ENCODE results near the gene HOOK1. TPM values are rescaled to one million over a fixed set of nuclear protein-coding genes. Genes with fewer than 3 reads are reported as not detected.

The HOOK1 gene
- total RNA-seq, result 10 to 100 TPM in 1 of 2 experiments, 1 to 10 TPM in 1; 8.6 to 11.1 TPM

DNA sequence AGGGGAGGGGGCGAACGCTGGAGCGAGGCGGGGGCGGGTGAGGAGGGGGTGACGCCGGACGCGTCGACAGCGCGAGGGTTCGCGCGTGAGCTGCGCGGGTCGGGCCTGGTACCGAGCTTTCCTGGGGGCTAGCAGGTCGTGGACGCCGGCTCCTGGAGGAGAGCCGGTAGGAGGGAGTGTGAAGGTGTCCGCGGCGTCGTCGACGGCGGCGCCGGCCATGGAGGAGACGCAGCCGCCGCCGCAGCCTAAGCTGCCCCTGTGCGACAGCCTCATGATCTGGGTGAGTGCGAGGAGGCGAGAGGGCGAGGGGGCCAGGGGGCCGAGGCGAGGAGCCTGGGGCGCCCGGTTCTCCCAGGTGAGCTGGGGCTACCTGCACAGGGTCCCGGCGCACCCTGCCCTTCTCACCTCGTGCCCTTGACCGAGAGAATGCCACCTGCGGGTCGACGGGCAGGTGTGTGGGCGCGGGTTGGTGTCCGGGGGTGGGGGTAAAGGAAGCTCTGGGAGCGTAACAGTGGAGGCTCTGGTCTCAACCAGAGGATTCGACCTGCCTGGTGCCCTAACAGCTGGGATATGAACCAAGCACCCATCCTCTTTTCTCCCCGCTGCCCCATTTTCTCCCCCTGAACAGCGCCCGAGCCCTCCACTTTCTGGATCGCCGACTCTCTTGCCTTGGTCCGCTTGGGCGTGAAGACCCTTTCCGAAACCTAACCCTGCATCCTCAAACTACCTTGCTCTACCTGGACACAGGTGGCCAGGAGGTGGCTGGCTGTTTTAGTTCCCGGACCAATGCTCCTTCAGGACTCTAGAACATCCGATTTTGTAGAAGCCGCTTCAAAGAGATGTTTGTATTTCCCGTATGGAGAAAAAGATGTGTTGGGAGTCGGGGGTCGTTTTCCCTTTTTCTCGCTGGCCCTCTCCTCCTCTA is at the start of gene HOOK1:
Gene HOOK1, plus strand, starts transcription at position 49 of the 925 bp plus-strand sequence. Its CDS starts 169 bp downstream, at position 218.
- Mint-ChIP-seq H3K9me3 (no peaks in the 10 kb centered on the region), H3K27me3 (peaks cover 12% of the 10 kb centered on the region), H3K36me3 (no peaks in the 10 kb centered on the region), H3K4me3 (peak within 1 kb of the TSS; percentile 19), H3K27ac (peak within 1 kb of the TSS; percentile 89), H3K4me1 (peaks cover 5% of the 10 kb centered on the region)
- DNase-seq (no peak), ATAC-seq (ENCODE audit: low read depth) (peak; percentile 35)
- POLR2A ChIA-PET, result interaction anchor here (1.4 kb wide), 1 partner anchor 1031 kb away, joined by 4 read pairs; the partner anchor contains the start of gene JUN

- DNase-seq, result no peak
- H3K27ac Mint-ChIP-seq, result no peak overlapping the region
- POLR2A ChIA-PET, result no interaction called here
- no peak overlapping the region for H3K4me3 Mint-ChIP-seq
- ATAC-seq (ENCODE audit: low read depth), result no peak
- H3K9me3 Mint-ChIP-seq, result no peaks in the 10 kb centered on the region
- H3K27me3 Mint-ChIP-seq, result no peaks in the 10 kb centered on the region
- H3K36me3 Mint-ChIP-seq, result no peaks in the 10 kb centered on the region
- peaks cover 9% of the 10 kb centered on the region for H3K4me1 Mint-ChIP-seq
Observed at GRCh38 chr1:59765011-59765730, 49.6 kb upstream of the HOOK1 start.

DNA sequence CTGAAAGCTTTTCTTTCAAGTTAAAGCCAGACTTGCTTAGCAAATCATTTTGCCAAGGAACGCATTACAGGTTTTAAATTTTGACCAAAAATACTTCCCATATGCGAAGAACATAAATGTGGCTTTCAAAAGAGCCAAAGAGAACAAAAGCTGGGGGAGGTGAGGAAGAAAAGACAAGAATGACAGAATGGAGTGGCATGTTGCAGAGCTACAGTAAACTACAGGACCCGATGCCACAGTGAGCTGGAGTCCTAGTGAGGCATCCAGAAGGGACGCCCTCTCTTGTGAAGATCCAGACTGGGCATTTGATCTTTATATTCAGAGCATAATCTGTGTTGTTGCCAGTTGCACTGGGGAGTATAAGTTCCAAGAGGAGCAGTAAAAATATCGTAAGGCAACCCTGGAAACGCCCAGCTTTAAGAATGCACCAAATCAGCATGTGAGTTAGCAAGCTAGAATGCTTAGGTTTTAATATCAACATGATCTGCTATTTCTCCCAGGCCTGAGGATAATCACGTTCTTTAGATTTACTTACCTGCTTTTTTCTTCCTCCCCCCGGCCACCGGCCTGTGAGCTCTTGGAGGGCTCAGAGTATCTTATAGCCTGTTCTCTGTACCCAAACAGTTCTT is 48.4 kb upstream of the HOOK1 start:
- Mint-ChIP-seq H3K4me3 (no peak overlapping the region), H3K36me3 (no peaks in the 10 kb centered on the region), H3K27me3 (no peaks in the 10 kb centered on the region), H3K27ac (no peak overlapping the region), H3K9me3 (no peaks in the 10 kb centered on the region), H3K4me1 (peaks cover 9% of the 10 kb centered on the region)
- POLR2A ChIA-PET, result no interaction called here
- ATAC-seq (ENCODE audit: low read depth) (no peak), DNase-seq (no peak)

- no peaks in the 10 kb centered on the region for H3K27me3 Mint-ChIP-seq
- no peak for ATAC-seq (ENCODE audit: low read depth)
- H3K4me1 Mint-ChIP-seq, result peaks cover 9% of the 10 kb centered on the region
- no peak for DNase-seq
- POLR2A ChIA-PET, result no interaction called here
- H3K27ac Mint-ChIP-seq, result no peak overlapping the region
- H3K36me3 Mint-ChIP-seq, result peaks cover 2% of the 10 kb centered on the region
- no peaks in the 10 kb centered on the region for H3K9me3 Mint-ChIP-seq
- H3K4me3 Mint-ChIP-seq, result no peak overlapping the region
Observed at GRCh38 chr1:59767119-59767518, 47.6 kb upstream of the HOOK1 start.

DNA sequence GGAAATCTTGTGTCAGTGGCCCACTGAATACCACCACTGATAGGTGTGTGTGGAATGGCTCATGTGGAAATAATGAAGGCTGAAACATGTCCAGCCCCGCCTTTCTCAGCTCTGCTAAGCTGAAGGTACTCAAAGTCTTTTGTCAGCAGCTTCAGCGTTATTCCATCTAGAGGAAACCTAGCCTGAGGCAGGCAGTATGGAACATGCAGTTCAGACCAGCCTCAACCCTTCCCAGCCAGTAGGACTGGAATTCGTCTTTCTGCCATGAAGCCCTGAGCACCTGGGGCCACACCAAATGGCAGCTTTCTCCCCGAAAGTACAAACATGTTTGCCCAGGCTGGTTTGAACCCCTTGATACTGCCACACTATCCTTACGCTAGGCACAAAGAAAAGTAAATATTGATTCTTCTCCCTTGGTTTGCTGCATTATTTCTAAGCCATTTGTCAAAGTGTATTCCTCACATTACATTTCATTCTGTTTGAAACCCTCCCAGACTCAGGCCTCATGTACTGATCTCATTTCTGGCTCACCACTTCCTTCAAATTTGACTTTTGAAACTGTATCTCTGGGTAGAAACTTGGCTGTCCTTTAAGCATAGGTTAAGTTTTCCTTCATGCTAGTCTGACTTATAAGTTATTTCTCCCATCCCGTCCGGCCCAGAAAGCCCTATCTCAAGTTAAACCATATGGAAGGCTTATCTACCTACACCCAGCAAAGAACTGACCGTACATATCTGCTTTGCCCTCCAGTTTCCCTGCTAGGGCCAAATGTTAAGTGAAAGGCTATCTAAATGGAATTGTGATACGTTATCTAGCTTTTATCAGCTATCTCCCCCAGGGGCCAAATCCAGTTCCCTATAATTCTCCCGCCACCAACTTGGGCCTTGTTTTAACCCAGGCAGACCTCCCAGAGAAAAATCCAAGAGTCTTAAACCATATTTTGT is 45.7 kb upstream of the HOOK1 start:
- ATAC-seq (ENCODE audit: low read depth) (peak; percentile 39), DNase-seq (no peak)
- peak overlapping the region; percentile 1 for H3K27ac Mint-ChIP-seq
- H3K4me3 Mint-ChIP-seq, result no peak overlapping the region
- peaks cover 2% of the 10 kb centered on the region for H3K36me3 Mint-ChIP-seq
- H3K9me3 Mint-ChIP-seq, result no peaks in the 10 kb centered on the region
- peaks cover 9% of the 10 kb centered on the region for H3K4me1 Mint-ChIP-seq
- H3K27me3 Mint-ChIP-seq, result no peaks in the 10 kb centered on the region
- POLR2A ChIA-PET, result interaction anchor here (0.6 kb wide), 1 partner anchor 996 kb away, joined by 4 read pairs; no protein-coding TSS in a partner anchor

- POLR2A ChIA-PET, result interaction anchor here (0.6 kb wide), 1 partner anchor 996 kb away, joined by 4 read pairs; no protein-coding TSS in a partner anchor
- peaks cover 9% of the 10 kb centered on the region for H3K4me1 Mint-ChIP-seq
- no peak overlapping the region for H3K4me3 Mint-ChIP-seq
- ATAC-seq (ENCODE audit: low read depth) (no peak), DNase-seq (no peak)
- no peak overlapping the region for H3K27ac Mint-ChIP-seq
- H3K36me3 Mint-ChIP-seq, result peaks cover 2% of the 10 kb centered on the region
- no peaks in the 10 kb centered on the region for H3K9me3 Mint-ChIP-seq
- no peaks in the 10 kb centered on the region for H3K27me3 Mint-ChIP-seq
Observed at GRCh38 chr1:59769736-59770095, 45.0 kb upstream of the HOOK1 start.

DNA sequence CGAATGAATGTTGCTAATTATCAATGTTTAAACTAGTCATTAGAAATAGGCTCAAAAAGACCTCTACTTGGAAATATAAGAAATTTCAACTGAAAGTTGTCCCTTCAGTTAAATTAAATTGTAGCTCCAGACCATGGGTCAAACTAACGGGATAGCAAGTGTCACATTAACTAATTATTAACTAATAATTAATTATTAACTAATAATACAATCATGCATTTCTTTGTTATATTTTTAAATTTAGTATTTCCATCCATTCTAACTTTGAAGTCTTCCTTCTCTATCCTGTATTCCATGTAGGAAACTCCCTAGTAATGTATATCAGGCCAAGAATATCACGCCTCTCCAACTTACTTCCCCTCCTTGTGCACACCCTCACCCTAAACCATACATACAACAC is 43.4 kb upstream of the HOOK1 start:
- no peak overlapping the region for H3K27ac Mint-ChIP-seq
- peaks cover 3% of the 10 kb centered on the region for H3K27me3 Mint-ChIP-seq
- H3K4me3 Mint-ChIP-seq, result no peak overlapping the region
- H3K4me1 Mint-ChIP-seq, result peaks cover 9% of the 10 kb centered on the region
- H3K9me3 Mint-ChIP-seq, result no peaks in the 10 kb centered on the region
- ATAC-seq (ENCODE audit: low read depth) (no peak), DNase-seq (no peak)
- peaks cover 2% of the 10 kb centered on the region for H3K36me3 Mint-ChIP-seq
- POLR2A ChIA-PET, result no interaction called here

- peaks cover 2% of the 10 kb centered on the region for H3K36me3 Mint-ChIP-seq
- no peak for ATAC-seq (ENCODE audit: low read depth)
- H3K27ac Mint-ChIP-seq, result no peak overlapping the region
- no peak overlapping the region for H3K4me3 Mint-ChIP-seq
- no peaks in the 10 kb centered on the region for H3K9me3 Mint-ChIP-seq
- POLR2A ChIA-PET, result no interaction called here
- no peak for DNase-seq
- peaks cover 3% of the 10 kb centered on the region for H3K27me3 Mint-ChIP-seq
- no peaks in the 10 kb centered on the region for H3K4me1 Mint-ChIP-seq
Observed at GRCh38 chr1:59775480-59775879, 39.3 kb upstream of the HOOK1 start.

GRCh38 chr1:59776960-59777852 is 37.5 kb upstream of the HOOK1 start:
- POLR2A ChIA-PET, result no interaction called here
- Mint-ChIP-seq H3K4me1 (no peaks in the 10 kb centered on the region), H3K9me3 (no peaks in the 10 kb centered on the region), H3K36me3 (no peaks in the 10 kb centered on the region), H3K27me3 (peaks cover 3% of the 10 kb centered on the region), H3K4me3 (no peak overlapping the region), H3K27ac (no peak overlapping the region)
- ATAC-seq (ENCODE audit: low read depth) (no peak), DNase-seq (no peak)

GRCh38 chr1:59779949-59780348 is 34.8 kb upstream of the HOOK1 start:
- Mint-ChIP-seq H3K36me3 (no peaks in the 10 kb centered on the region), H3K27ac (no peak overlapping the region), H3K27me3 (peaks cover 3% of the 10 kb centered on the region), H3K4me1 (no peaks in the 10 kb centered on the region), H3K9me3 (no peaks in the 10 kb centered on the region), H3K4me3 (no peak overlapping the region)
- POLR2A ChIA-PET, result no interaction called here
- ATAC-seq (ENCODE audit: low read depth), result no peak
- no peak for DNase-seq

DNA sequence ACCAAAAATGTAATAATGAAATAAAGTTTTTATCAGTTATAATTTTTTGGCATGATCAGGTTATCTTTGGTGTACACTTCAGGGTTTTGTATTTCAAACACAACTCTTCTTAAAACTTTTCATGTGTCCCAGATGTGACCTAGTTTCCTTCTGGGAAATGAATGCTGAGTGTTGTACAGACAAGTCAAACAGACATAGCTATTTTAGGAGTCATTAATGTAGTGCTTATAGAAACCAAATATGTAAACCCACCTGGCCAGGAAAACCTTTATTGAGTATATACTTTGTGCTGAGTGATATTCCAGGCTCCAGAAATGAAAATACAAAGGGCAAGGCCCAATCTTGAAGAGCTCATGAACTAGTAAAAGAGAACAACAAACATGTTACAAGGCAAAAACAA is 25.9 kb upstream of the HOOK1 start:
- no peak for DNase-seq
- peaks cover 8% of the 10 kb centered on the region for H3K27me3 Mint-ChIP-seq
- no peak overlapping the region for H3K27ac Mint-ChIP-seq
- no peak overlapping the region for H3K4me3 Mint-ChIP-seq
- H3K4me1 Mint-ChIP-seq, result no peaks in the 10 kb centered on the region
- H3K9me3 Mint-ChIP-seq, result peaks cover 24% of the 10 kb centered on the region
- POLR2A ChIA-PET, result no interaction called here
- ATAC-seq (ENCODE audit: low read depth), result no peak
- H3K36me3 Mint-ChIP-seq, result peaks cover 6% of the 10 kb centered on the region

GRCh38 chr1:59798600-59798999 is 16.1 kb upstream of the HOOK1 start:
- DNase-seq (no peak), ATAC-seq (ENCODE audit: low read depth) (no peak)
- Mint-ChIP-seq H3K4me1 (no peaks in the 10 kb centered on the region), H3K9me3 (no peaks in the 10 kb centered on the region), H3K27me3 (peaks cover 29% of the 10 kb centered on the region), H3K27ac (no peak overlapping the region), H3K36me3 (no peaks in the 10 kb centered on the region), H3K4me3 (no peak overlapping the region)
- POLR2A ChIA-PET, result no interaction called here
